ENCODE measurements around the gene CCDC57.

Gene CCDC57

GRCh38 chr17:82081546-82081945 lies 131.1 kb downstream of the CCDC57 start:
- Histone ChIP-seq H4K20me1 (ENCODE audit: insufficient read depth, low read length) (peaks cover 21% of the 10 kb centered on the region), H3K27me3 (ENCODE audit: low read depth, low read length) (no peaks in the 10 kb centered on the region), H3K36me3 (replicated peaks; ENCODE audit: low read depth, low read length) (peaks cover 63% of the 10 kb centered on the region), H3K4me2 (ENCODE audit: low read length) (no peak overlapping the region), H3K4me1 (ENCODE audit: low read length) (no peaks in the 10 kb centered on the region), H3K79me2 (ENCODE audit: low read length) (no peaks in the 10 kb centered on the region), H3K27ac (ENCODE audit: low read length) (no peak overlapping the region), H3K4me3 (ENCODE audit: low read length) (no peak overlapping the region), H2AFZ (ENCODE audit: low read depth, low read length) (no peak overlapping the region), H3K9me3 (ENCODE audit: insufficient read depth, low read length) (no peaks in the 10 kb centered on the region), H3K9ac (ENCODE audit: low read length) (no peak overlapping the region)
- TF ChIP-seq CTCF (IDR thresholded peaks at IDR 0.05; ENCODE audit: low read depth, low read length), result no peak
- TF ChIP-seq EZH2phosphoT487 (IDR thresholded peaks at IDR 0.05; ENCODE audit: low read depth), result no peak

- H2AFZ ChIP-seq (ENCODE audit: low read depth, low read length), result no peak overlapping the region
- H3K4me2 ChIP-seq (ENCODE audit: low read length), result no peak overlapping the region
- H3K27ac ChIP-seq (ENCODE audit: low read length), result no peak overlapping the region
- no peak overlapping the region for H3K9ac ChIP-seq (ENCODE audit: low read length)
- H3K9me3 ChIP-seq (ENCODE audit: insufficient read depth, low read length), result no peaks in the 10 kb centered on the region
- H3K79me2 ChIP-seq (ENCODE audit: low read length), result no peaks in the 10 kb centered on the region
- no peaks in the 10 kb centered on the region for H3K27me3 ChIP-seq (ENCODE audit: low read depth, low read length)
- H4K20me1 ChIP-seq (ENCODE audit: insufficient read depth, low read length), result peaks cover 17% of the 10 kb centered on the region
- no peak overlapping the region for H3K4me3 ChIP-seq (ENCODE audit: low read length)
- TF ChIP-seq EZH2phosphoT487 (IDR thresholded peaks at IDR 0.05; ENCODE audit: low read depth), result no peak
- no peak for TF ChIP-seq CTCF (IDR thresholded peaks at IDR 0.05; ENCODE audit: low read depth, low read length)
- peaks cover 57% of the 10 kb centered on the region for H3K36me3 ChIP-seq (replicated peaks; ENCODE audit: low read depth, low read length)
- no peaks in the 10 kb centered on the region for H3K4me1 ChIP-seq (ENCODE audit: low read length)
These were observed 131.7 kb downstream of the CCDC57 start for GRCh38 chr17:82080789-82081464.

- Histone ChIP-seq H3K79me2 (ENCODE audit: low read length) (no peaks in the 10 kb centered on the region), H3K27ac (ENCODE audit: low read length) (no peak overlapping the region), H3K9me3 (ENCODE audit: insufficient read depth, low read length) (no peaks in the 10 kb centered on the region), H3K4me2 (ENCODE audit: low read length) (no peak overlapping the region), H3K4me1 (ENCODE audit: low read length) (no peaks in the 10 kb centered on the region), H4K20me1 (ENCODE audit: insufficient read depth, low read length) (peaks cover 17% of the 10 kb centered on the region), H3K27me3 (ENCODE audit: low read depth, low read length) (no peaks in the 10 kb centered on the region), H3K9ac (ENCODE audit: low read length) (no peak overlapping the region), H3K36me3 (replicated peaks; ENCODE audit: low read depth, low read length) (peaks cover 52% of the 10 kb centered on the region), H3K4me3 (ENCODE audit: low read length) (no peak overlapping the region), H2AFZ (ENCODE audit: low read depth, low read length) (no peak overlapping the region)
- TF ChIP-seq EZH2phosphoT487 (IDR thresholded peaks at IDR 0.05; ENCODE audit: low read depth) (no peak), CTCF (IDR thresholded peaks at IDR 0.05; ENCODE audit: low read depth, low read length) (no peak)
These were observed 132.4 kb downstream of the CCDC57 start for GRCh38 chr17:82080048-82080788.

- Histone ChIP-seq H3K4me3 (ENCODE audit: low read length) (no peak overlapping the region), H3K27ac (ENCODE audit: low read length) (no peak overlapping the region), H3K9ac (ENCODE audit: low read length) (no peak overlapping the region), H3K36me3 (replicated peaks; ENCODE audit: low read depth, low read length) (peaks cover 48% of the 10 kb centered on the region), H3K4me1 (ENCODE audit: low read length) (no peaks in the 10 kb centered on the region), H3K27me3 (ENCODE audit: low read depth, low read length) (no peaks in the 10 kb centered on the region), H3K79me2 (ENCODE audit: low read length) (no peaks in the 10 kb centered on the region), H4K20me1 (ENCODE audit: insufficient read depth, low read length) (peaks cover 17% of the 10 kb centered on the region), H3K4me2 (ENCODE audit: low read length) (no peak overlapping the region), H2AFZ (ENCODE audit: low read depth, low read length) (no peak overlapping the region), H3K9me3 (ENCODE audit: insufficient read depth, low read length) (no peaks in the 10 kb centered on the region)
- TF ChIP-seq CTCF (IDR thresholded peaks at IDR 0.05; ENCODE audit: low read depth, low read length), result no peak
- no peak for TF ChIP-seq EZH2phosphoT487 (IDR thresholded peaks at IDR 0.05; ENCODE audit: low read depth)
These were observed 133.5 kb downstream of the CCDC57 start for GRCh38 chr17:82079001-82079677.

Data from OCI-LY3 (cell line).